Kidney (tissue), 14 donors: ENCODE results near the gene GTPBP1. TPM values are rescaled to one million over a fixed set of nuclear protein-coding genes. Genes with fewer than 3 reads are reported as not detected.

ENCODE experiments used
- DNase-seq, 5 donors: peaks; one replicate each; pipeline ENCODE4 v3.0.0-alpha.2; 2013 to 2020
- FAIRE-seq: peaks from 2 replicates; lab custom pipeline; 2012; peaks lifted over from hg19 to GRCh38; lab: Jason Lieb, UNC
- H3K27ac ChIP-seq, 2 donors: one replicate each; pipeline ENCODE4 v1.7.0; 2013; ENCODE audit warnings: low read depth in 2 of 2, low read length in 2 of 2, inconsistent platforms in 1 of 2
- H3K27me3 ChIP-seq: one replicate; pipeline ENCODE4 v1.7.1; 2013; ENCODE audit warnings: low read length, inconsistent platforms; ENCODE audit not compliant: control insufficient read depth, insufficient read depth
- H3K36me3 ChIP-seq, 3 donors: one replicate each; pipeline versions ENCODE4 v1.7.0 to v1.7.1; 2013; ENCODE audit warnings: low read length in 3 of 3, control low read depth in 1 of 3, inconsistent platforms in 1 of 3; ENCODE audit not compliant: insufficient read depth in 3 of 3, control insufficient read depth in 2 of 3
- H3K4me1 ChIP-seq, 3 donors: one replicate each; pipeline versions ENCODE4 v1.7.0 to v1.7.1; 2013; ENCODE audit warnings: low read length in 3 of 3, inconsistent platforms in 1 of 3, low read depth in 1 of 3; ENCODE audit not compliant: control insufficient read depth in 2 of 3, insufficient read depth in 2 of 3
- H3K4me3 ChIP-seq, 3 donors: one replicate each; pipeline versions ENCODE4 v1.7.0 to v1.8.1; 2013; ENCODE audit warnings: low read length in 3 of 3, control low read depth in 1 of 3, inconsistent platforms in 1 of 3
- H3K9ac ChIP-seq, 3 donors: one replicate each; pipeline versions ENCODE4 v1.7.0 to v1.7.1; 2013; ENCODE audit warnings: low read length in 3 of 3, control low read depth in 1 of 3, inconsistent platforms in 1 of 3
- H3K9me3 ChIP-seq, 3 donors: one replicate each; pipeline versions ENCODE4 v1.7.0 to v1.7.1; 2013; ENCODE audit warnings: low read length in 3 of 3, control low read depth in 1 of 3, inconsistent platforms in 1 of 3; ENCODE audit not compliant: control insufficient read depth in 2 of 3, insufficient read depth in 1 of 3
- intact Hi-C: fragments of 100-400 bp; cut with DNase I; formaldehyde crosslinking; loops from one replicate; pipeline ENCODE4 v1.11.1; 2022
- polyA plus RNA-seq: library from polyadenylated mRNA; stranded (reverse); fragments of 350-450 nt; fragmentation: Illumina TruSeq; extraction: RNeasy Lipid Tissue Mini Kit (QIAGEN cat#74804); gene quantifications from one replicate; pipeline ENCODE4 v1.2.3, GENCODE V29; 2014; ENCODE audit warnings: low read depth, low replicate concordance; ENCODE audit not compliant: insufficient read depth
- total RNA-seq: library from RNA; stranded (reverse); fragmentation: NEBNext Ultra II Directional; extraction: Animal tissue kit (Norgen Biotek cat#: 25700); gene quantifications from one replicate; pipeline ENCODE4 v1.2.1, GENCODE V29; 2021
- TF ChIP-seq, protein P1 (sequence below): IDR thresholded peaks from 3 replicates; pipeline ENCODE4 v1.5.1; 2012; ENCODE audit warnings: mild to moderate bottlenecking, moderate library complexity, borderline replicate concordance; ENCODE audit not compliant: insufficient read depth; ENCODE audit errors: extremely low read depth
- donor health status: control.
- donor health status: control.
- donor health status: control.
- donor health status: control.
- donor health status: control.
- donor health status: DM: yes; HTN: yes; CAD: no.
- donor health status: Normal renal cell carcinoma (clear cell type).

GTPBP1 gene
- total and polyA plus RNA-seq, 2 donors from 2014 or later: 11.7 to 52.0 TPM

DNA sequence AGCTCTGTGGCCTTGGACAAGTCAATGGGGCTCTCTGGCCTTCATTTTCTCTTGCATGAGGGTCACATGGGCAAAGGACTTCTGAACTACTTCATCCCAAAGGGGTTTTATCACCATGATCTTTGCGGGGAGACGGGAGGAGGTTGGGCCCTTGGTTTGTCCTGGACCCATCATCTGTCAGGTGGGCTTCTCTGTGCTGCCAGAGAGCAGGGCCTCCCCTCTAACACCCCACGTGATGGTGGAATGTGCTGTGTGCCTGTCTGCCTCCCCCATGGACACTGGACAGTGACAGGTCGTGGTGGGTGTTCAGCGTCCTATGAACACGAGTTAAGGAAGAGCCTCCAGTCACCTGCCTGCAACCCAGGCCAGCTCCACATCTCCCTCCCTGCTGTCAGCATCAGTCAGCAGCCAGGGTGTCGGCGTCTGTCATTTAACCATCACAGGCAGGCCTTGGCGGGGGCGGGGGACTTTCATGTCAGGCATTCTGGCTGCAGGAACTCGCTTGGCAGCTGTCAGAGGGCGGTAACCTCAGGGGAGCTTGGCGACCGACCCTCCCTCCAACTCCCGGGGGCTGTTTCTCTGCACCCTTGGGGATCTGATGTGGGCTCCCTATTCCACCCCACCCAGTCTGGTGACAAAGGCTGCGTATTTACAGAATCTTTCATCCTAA is 52.7 kb downstream of the GTPBP1 start:
- TF ChIP-seq, protein P1, sequence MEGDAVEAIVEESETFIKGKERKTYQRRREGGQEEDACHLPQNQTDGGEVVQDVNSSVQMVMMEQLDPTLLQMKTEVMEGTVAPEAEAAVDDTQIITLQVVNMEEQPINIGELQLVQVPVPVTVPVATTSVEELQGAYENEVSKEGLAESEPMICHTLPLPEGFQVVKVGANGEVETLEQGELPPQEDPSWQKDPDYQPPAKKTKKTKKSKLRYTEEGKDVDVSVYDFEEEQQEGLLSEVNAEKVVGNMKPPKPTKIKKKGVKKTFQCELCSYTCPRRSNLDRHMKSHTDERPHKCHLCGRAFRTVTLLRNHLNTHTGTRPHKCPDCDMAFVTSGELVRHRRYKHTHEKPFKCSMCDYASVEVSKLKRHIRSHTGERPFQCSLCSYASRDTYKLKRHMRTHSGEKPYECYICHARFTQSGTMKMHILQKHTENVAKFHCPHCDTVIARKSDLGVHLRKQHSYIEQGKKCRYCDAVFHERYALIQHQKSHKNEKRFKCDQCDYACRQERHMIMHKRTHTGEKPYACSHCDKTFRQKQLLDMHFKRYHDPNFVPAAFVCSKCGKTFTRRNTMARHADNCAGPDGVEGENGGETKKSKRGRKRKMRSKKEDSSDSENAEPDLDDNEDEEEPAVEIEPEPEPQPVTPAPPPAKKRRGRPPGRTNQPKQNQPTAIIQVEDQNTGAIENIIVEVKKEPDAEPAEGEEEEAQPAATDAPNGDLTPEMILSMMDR: no peak
- FAIRE-seq (no peak), DNase-seq (peak in 1 of 5 donors; percentile 65)
- Histone ChIP-seq H3K4me3 (no peak overlapping the region), H3K4me1 (peaks cover 0 to 14% (median 5%) of the 10 kb centered on the region in 3 donors), H3K27ac (no peak overlapping the region), H3K9ac (no peak overlapping the region), H3K9me3 (peaks cover 0 to 2% (median 0%) of the 10 kb centered on the region in 3 donors), H3K27me3 (no peaks in the 10 kb centered on the region), H3K36me3 (no peaks in the 10 kb centered on the region)
- intact Hi-C loops: no loop called here

DNA sequence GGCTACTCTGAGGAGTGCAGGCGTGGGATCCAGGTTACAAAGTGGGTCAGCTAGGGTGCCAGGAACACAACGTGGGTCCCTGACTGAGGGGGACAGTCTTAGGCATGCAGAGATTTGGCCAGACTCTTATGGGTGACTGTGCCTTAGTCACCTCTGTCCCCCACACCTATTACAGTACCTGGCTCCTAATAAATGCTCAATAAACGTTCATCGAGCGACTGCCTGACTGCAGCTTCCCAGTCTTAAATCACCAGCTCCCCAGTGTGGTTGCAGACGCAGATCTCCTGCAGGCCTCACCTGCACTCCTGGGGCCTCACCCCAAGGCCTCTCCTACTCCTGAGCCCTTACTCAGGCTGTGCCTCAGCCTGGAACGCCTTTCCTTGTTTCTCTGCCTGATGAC is 53.3 kb downstream of the GTPBP1 start:
- no peak for FAIRE-seq

GRCh38 chr22:38760477-38761201 is 54.9 kb downstream of the GTPBP1 start:
- H3K36me3 ChIP-seq: no peaks in the 10 kb centered on the region
- TF ChIP-seq, protein P1: no peak
- peaks cover 0 to 10% (median 0%) of the 10 kb centered on the region in 3 donors for H3K4me1 ChIP-seq
- peaks cover 0 to 2% (median 0%) of the 10 kb centered on the region in 3 donors for H3K9me3 ChIP-seq
- no peaks in the 10 kb centered on the region for H3K27me3 ChIP-seq
- peak in 2 of 5 donors; percentile 54 to 68 for DNase-seq
- FAIRE-seq: no peak
- no peak overlapping the region for H3K9ac ChIP-seq
- no peak overlapping the region for H3K4me3 ChIP-seq
- no peak overlapping the region for H3K27ac ChIP-seq
- intact Hi-C loops: loop anchor here (10.0 kb wide), 1 partner anchor 84 kb away; the partner anchor contains the start of gene NPTXR

More for the DNA sequence above, 53.3 kb downstream of the GTPBP1 start:
- peaks cover 0 to 2% (median 0%) of the 10 kb centered on the region in 3 donors for H3K9me3 ChIP-seq
- H3K9ac ChIP-seq: no peak overlapping the region
- no peak overlapping the region for H3K4me3 ChIP-seq
- H3K27me3 ChIP-seq: no peaks in the 10 kb centered on the region
- TF ChIP-seq, protein P1: no peak
- intact Hi-C loops: no loop called here
- H3K36me3 ChIP-seq: no peaks in the 10 kb centered on the region
- DNase-seq: no peak
- no peak overlapping the region for H3K27ac ChIP-seq
- peaks cover 0 to 10% (median 0%) of the 10 kb centered on the region in 3 donors for H3K4me1 ChIP-seq
